ENCODE data around the gene FRRS1.

Gene FRRS1

DNA sequence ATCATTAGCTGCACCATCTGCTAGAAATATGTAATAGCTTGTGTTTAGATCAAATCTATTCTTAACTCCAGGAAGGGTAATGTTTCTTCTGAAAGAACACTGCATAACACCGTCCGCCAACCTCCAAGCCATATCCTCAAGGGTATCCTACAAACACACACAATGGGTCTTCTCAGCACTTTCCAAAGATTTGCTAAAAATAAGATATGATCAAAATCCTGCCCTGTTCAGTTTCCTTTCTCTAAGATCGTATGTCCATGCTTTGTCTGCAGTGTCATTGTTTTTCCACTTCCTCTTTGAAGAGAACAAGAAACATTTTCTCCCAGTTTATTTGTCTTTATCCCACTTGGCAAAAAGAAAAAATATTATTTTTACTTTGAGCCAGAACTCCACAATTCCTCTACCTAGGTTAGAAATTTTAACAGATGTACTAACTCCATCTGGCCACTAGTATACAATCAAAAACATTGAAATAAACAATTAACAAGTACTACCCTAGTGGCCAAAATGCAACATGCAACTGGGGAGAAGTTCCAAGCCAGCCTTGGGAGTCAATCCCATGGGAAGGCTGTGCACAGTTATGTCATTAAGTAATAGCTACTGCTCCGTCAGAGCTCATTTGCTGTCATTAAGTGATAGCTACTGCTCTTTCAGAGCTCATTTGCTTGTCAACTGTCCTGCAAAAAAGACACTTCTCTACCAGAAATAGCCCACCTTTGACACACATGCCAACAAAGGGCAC is 37.8 kb downstream of the FRRS1 start:
- no peak overlapping the region for H3K27ac ChIP-seq
- TF ChIP-seq, protein P1, sequence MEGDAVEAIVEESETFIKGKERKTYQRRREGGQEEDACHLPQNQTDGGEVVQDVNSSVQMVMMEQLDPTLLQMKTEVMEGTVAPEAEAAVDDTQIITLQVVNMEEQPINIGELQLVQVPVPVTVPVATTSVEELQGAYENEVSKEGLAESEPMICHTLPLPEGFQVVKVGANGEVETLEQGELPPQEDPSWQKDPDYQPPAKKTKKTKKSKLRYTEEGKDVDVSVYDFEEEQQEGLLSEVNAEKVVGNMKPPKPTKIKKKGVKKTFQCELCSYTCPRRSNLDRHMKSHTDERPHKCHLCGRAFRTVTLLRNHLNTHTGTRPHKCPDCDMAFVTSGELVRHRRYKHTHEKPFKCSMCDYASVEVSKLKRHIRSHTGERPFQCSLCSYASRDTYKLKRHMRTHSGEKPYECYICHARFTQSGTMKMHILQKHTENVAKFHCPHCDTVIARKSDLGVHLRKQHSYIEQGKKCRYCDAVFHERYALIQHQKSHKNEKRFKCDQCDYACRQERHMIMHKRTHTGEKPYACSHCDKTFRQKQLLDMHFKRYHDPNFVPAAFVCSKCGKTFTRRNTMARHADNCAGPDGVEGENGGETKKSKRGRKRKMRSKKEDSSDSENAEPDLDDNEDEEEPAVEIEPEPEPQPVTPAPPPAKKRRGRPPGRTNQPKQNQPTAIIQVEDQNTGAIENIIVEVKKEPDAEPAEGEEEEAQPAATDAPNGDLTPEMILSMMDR (conservative IDR thresholded peaks at IDR 0.05) = peak; percentile 70
- no peak for TF ChIP-seq ZFX (IDR thresholded peaks at IDR 0.05)

DNA sequence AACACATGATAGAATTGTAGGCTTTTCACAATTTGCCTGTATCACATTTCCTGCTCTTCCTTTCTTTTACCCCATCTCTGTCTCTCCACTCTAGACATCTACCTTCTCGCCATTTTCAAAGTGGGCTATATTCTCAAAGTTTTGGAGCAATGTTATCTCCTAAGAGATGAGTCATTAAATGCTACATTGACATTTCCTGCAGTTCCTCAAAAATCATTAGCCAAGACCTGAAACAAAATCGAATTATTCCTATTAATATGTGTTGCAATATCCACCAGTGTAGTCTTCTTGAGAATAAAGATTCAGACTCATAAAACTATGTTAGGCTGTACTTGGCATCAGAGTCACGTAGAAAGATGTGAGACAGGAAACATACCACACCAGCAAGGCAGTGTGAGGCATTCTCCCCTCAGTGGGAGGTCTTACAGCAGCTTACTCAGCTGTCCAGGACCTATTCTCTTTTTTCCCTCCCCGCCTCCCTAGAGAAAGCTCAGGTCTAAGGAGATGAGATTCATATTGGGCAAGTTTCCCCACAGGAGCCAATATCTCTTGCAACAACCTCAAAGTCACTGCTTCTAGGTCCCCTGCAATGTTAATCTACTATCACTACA is 38.8 kb downstream of the FRRS1 start:
- H3K27ac ChIP-seq = no peak overlapping the region
- TF ChIP-seq, protein P1 (conservative IDR thresholded peaks at IDR 0.05) = no peak
- TF ChIP-seq ZFX (IDR thresholded peaks at IDR 0.05) = no peak

DNA sequence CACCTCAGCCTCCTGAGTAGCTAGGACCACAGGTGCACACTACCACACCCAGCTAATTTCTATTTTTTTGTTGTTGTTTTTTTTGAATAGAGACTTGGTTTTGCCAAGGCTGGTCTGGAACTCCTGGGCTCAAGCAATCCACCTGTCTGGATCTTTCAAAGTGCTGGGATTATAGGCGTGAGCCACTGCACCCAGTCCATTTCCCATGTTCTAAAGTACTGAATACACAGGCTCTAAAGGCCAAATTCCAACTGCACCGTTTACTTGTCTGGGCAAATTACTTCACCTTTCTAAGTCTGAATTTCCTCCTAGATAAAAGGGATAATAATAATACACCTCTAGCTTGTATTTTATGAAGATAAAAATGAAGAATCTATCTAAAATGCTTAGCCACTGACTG is 39.6 kb downstream of the FRRS1 start:
- TF ChIP-seq ZFX (IDR thresholded peaks at IDR 0.05) = no peak
- TF ChIP-seq, protein P1 (conservative IDR thresholded peaks at IDR 0.05) = no peak
- H3K27ac ChIP-seq = no peak overlapping the region

DNA sequence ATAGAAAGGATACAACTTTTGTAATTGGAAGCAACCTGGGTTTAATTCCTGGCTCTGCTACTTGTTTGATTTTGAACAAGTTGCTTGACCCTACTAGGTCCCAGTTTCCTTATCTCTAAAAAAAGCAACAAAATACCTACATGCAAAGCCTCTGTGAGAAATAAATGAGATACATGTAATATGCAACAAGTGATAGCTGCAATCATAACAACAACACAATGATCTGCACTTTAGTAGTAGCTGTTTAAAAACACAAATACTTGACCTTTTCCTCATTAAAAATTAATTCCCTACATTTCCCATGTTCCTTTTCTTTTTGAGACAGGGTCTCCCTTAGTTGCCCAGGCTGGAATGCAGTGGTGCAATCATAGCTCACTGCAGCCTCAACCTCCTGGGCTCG is 40.0 kb downstream of the FRRS1 start:
- H3K27ac ChIP-seq = no peak overlapping the region
- TF ChIP-seq ZFX (IDR thresholded peaks at IDR 0.05) = no peak
- TF ChIP-seq, protein P1 (conservative IDR thresholded peaks at IDR 0.05) = no peak

DNA sequence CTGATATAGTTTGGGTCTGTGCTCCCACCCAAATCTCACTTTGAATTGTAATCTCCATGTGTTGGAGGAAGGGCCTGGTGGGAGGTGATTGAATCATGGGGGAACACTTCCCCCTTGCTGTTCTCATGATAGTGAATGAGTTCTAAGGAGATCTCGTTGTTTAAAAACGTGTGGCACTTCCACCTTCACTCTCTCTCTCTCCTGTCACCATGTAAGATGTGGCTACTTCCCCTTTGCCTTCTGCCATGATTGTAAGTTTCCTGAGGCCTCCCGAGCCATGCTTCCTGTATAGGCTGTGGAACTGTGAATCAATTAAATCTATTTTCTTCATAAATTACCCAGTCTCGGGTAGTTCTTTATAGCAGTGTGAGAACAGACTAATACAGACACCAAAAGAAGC is 40.4 kb downstream of the FRRS1 start:
- no peak for TF ChIP-seq ZFX (IDR thresholded peaks at IDR 0.05)
- TF ChIP-seq, protein P1 (conservative IDR thresholded peaks at IDR 0.05) = no peak
- no peak overlapping the region for H3K27ac ChIP-seq

DNA sequence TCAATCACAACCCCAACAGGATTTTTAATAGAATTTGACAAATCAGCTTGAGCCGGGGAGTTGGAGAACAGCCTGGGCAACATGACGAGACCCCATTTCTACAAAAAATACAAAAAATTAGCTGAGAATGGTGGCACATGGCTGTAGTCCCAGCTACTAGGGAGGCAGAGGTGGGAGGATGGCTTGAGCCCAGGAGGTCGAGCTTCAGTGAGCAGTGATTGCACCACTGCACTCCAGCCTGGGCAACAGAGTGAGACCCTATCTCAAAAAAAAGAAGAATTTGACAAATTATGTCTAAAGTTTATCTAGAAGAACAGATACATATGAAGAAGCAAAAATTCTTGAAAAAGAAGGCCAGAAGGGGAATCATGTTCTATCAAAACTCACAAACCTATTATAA is 43.2 kb downstream of the FRRS1 start:
- TF ChIP-seq, protein P1 (conservative IDR thresholded peaks at IDR 0.05) = no peak

DNA sequence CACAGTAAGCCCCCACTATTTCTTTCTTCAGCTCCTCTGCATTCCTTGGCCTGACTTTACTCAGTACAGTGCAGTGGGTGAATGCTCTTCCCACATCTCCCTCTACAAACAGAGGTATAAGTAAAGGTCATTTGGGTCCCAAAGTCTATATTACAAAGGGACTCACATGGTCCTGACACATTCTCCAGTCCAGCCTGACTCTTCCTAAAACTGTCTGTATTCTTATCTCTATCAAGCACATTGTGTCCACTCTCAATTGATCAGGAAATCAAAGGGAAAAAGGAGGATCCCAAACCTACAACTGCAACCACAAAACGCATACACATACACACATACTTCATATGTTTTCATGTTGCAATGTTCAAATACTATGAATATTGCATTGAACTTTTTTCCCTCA is 49.4 kb downstream of the FRRS1 start:
- TF ChIP-seq ZFX (IDR thresholded peaks at IDR 0.05) = no peak
- TF ChIP-seq, protein P1 (conservative IDR thresholded peaks at IDR 0.05) = no peak
- H3K27ac ChIP-seq = no peak overlapping the region

More for the DNA sequence above, 43.2 kb downstream of the FRRS1 start:
- no peak overlapping the region for H3K27ac ChIP-seq

Data from C4-2B (cell line).